Suprapubic skin (tissue), 3 donors: ENCODE results near the gene PACSIN2.

Experiments
- POLR2A ChIP-seq, 2 donors: fragments of 450-650 bp; IDR thresholded peaks; one replicate each; pipeline ENCODE4 v1.6.1; 2017; ENCODE audit warnings: antibody characterized with exemption in 2 of 2, mild to moderate bottlenecking in 2 of 2, moderate library complexity in 2 of 2
- TF ChIP-seq, protein P1 (sequence below), 2 donors: fragments of 200-600 bp in 1 of 2; fragments of 450-650 bp in 1 of 2; sonication (generic) in 1 of 2; IDR thresholded peaks; one replicate each; pipeline ENCODE4 v1.5.1; 2016 to 2019; ENCODE audit warnings: antibody characterized with exemption in 2 of 2, mild to moderate bottlenecking in 1 of 2, moderate library complexity in 1 of 2

- TF ChIP-seq, protein P1, sequence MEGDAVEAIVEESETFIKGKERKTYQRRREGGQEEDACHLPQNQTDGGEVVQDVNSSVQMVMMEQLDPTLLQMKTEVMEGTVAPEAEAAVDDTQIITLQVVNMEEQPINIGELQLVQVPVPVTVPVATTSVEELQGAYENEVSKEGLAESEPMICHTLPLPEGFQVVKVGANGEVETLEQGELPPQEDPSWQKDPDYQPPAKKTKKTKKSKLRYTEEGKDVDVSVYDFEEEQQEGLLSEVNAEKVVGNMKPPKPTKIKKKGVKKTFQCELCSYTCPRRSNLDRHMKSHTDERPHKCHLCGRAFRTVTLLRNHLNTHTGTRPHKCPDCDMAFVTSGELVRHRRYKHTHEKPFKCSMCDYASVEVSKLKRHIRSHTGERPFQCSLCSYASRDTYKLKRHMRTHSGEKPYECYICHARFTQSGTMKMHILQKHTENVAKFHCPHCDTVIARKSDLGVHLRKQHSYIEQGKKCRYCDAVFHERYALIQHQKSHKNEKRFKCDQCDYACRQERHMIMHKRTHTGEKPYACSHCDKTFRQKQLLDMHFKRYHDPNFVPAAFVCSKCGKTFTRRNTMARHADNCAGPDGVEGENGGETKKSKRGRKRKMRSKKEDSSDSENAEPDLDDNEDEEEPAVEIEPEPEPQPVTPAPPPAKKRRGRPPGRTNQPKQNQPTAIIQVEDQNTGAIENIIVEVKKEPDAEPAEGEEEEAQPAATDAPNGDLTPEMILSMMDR (IDR thresholded peaks at IDR 0.05), result no peak
- TF ChIP-seq POLR2A (IDR thresholded peaks at IDR 0.05), result peak; percentile 73 to 97
Observed at GRCh38 chr22:43014869-43015676, at the start of gene PACSIN2.
